Hypothalamus (tissue), 51 donors: ENCODE results near the gene THUMPD1.
"Not testable (repeated sequence)": the region's sequence is repeated elsewhere in the genome, so short reads cannot be mapped to it uniquely, and the experiment has no call there.

ENCODE experiments used
- DNase-seq, 51 donors: peaks; one replicate each; lab custom pipeline; 2025; lab: John Stamatoyannopoulos, UW

Gene THUMPD1, protein sequence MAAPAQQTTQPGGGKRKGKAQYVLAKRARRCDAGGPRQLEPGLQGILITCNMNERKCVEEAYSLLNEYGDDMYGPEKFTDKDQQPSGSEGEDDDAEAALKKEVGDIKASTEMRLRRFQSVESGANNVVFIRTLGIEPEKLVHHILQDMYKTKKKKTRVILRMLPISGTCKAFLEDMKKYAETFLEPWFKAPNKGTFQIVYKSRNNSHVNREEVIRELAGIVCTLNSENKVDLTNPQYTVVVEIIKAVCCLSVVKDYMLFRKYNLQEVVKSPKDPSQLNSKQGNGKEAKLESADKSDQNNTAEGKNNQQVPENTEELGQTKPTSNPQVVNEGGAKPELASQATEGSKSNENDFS

DNA sequence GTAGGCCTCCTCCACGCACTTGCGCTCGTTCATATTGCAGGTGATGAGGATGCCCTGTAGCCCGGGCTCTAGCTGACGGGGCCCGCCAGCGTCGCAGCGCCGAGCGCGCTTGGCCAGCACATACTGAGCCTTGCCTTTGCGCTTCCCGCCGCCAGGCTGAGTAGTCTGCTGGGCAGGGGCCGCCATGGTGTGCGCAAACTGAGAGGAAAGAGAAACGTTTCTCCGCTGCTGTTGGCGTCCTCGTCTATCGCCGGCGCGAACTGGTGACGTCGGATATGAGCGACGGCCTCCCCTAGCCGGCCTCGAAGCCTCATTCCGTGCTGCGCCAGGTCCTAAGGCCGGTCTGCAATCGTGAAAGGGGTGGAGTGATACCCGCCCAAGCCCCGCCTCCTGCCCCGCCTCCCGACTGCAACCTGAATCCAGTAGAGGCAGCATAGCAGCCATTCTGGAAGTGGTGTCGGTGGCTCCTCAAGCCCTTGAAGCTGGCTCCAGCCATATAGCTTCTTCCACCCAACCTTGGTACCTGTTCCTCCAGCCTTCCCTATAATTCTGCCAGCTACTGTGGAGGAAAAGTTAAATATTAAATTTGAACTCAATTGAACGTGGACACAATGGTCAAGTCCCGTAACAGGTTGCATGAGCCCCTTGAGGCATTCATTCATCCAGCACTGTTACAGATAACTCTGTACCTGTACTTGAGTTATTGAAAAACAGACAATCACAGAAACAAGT, at the start of gene THUMPD1:
THUMPD1 (minus strand) TSS at position 265 of the 732 bp plus-strand sequence; CDS start at position 186, 79 bp downstream.
- DNase-seq = peak; percentile 63 to 95 (median 89)

DNA sequence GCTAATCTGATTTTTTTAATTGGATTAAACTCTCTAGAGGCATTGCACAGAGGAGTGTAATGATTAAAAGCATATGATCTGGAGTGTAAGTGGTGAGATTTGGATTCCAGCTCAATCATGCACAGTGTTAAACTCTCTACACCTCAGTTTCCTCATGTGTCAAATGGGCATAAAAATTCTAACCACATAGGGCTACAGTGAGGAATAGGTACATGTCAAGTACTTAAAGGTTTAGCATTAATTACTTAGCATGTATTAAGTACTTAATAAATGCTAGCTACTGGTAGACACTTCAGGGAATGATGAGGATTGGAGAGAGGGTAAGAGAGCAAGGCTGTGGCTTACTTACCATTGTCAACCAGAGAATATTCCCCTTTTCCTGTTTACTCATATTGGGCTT, 47.5 kb upstream of the THUMPD1 start:
- no peak for DNase-seq

DNA sequence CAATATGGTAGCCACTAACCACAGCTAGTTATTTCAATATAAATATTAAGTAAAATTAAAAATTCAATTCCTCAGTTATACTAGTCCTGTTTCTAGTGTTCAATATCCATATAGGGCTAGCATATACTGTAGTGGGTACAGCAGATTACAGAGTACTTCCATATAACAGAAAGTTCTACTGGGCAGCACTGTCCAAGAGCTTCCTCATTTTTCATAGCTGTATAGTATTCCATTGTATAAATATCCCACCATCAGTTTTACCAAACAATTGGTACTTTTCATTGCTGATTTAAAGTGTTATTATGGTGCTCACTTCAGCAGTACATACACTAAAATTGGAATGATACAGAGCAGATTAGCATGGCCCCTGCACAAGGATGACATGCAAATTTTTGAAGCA, 42.6 kb upstream of the THUMPD1 start:
- DNase-seq = no peak

DNA sequence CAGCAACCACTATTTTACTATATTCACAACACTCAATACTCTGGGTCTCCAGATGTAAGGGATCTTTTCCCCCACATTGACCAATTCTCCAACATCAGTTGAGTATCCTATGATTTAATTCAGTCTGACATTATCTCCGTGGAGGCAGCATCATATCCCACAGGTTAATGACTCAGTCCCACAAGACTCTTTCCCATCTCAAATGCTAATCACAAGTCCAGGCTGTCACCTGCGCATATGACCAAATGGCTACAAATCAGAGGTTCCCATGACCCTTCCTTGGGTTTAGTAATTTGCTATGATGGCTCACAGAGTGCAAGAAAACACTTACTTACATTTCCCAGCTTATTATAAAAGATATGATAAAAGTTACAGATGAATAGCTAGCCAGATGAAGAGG, 40.9 kb upstream of the THUMPD1 start:
- DNase-seq = no peak

DNA sequence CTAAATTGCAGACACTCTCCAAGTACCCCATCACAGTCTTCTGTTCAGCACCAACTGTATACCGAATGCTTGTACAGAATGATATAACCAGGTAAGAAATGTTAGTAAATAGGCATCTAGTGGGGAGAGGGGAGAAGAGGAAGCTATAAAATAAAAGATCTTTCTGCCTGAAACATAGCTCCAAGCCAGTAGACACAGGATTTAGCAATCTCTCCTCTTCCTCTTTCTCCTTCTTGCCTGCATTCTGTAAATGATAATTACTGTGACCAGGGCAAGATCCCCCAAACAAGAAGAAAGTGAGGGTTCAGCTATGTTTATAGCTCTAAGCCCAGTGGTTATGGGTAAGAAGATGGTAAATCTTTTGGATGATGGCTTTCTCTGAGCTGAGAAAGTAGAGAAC, 40.1 kb upstream of the THUMPD1 start:
- DNase-seq = no peak

DNA sequence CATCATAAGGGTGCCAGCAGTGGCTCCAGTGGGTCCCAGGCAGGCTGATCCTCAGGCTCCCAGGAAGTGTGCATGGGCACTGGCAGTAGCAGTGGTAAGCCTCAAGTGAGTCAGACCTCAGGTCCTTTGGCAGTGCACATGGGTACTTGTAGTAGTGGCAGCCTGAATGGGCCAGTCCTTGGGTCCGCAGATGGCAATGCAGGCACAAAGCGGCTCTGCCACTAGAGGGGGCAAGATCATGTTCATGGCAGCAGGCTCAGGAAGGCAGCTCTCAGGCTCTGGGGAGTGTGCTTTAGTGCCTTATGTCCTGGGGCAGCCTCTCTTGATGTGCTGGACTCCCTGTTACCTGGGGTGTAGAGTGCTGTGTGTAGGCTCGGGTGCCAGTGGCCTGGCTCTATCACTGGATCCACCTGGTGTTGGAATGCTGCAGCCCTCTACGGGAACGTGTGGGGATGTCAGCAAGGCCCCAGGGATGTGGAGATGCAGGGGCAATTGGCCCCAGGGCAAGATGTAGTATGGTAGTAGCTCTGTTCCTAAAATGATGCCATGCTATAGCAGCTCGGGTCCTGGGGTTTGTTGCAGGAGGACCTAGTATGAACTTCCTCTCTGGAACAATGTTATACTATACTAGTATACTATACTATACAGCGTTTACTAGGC, 33.2 kb upstream of the THUMPD1 start:
- peak in 6 of 51 donors; percentile 1 to 11 (median 1) for DNase-seq

DNA sequence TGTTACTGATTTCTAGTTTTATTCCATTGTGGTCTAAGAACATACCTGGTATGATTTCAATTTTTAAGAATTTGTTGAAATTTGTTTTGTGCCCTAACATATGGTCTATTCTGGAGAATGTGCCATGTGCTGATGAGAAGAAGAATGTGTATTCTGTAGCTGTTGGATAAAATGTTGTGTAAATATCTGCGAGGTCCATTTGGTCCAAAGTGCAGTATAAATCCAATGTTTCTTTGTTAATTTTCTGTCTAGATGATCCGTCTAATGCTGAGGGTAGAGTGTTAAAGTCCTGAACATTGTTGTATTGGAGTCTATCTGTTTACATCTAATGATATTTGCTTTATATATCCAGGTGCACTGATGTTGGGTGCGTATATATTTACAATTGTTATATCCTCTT, 32.1 kb upstream of the THUMPD1 start:
- DNase-seq = no peak

DNA sequence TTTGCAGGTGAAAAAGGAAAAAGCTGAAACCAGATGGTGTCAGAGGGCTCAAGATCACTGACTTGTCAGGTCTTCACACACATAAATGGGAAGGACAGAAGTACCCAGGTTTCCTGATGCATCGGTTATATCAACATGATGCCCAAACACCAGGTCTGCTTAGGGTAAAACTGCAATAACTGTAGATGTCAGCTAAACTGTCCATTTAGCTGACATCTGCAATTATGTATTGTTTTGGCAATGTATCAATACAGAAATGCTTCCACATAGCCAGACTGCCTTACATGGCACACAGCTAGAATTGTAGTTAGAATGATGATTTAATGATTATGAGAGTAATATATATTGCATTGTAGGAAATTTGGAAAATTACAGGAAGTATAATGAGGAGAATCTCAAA, 27.2 kb upstream of the THUMPD1 start:
- DNase-seq = no peak

DNA sequence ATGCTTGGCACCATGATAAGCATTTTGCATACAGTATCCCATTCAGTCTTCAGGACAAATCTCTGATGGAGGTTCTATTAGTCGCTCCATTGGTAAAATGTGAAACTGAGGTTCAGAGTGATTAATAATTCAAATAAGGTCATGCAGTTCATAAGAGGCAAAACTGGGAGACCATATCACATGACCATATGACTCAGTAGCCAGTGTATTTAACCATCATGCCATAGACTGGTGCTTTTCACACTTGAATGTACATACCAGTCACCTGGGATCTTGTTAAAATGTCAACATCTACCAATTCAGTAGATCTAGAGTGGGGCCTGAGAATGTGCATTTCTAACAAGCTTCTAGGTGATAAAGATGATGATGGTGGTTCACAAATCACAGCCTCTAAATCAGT, 26.5 kb upstream of the THUMPD1 start:
- DNase-seq = no peak

DNA sequence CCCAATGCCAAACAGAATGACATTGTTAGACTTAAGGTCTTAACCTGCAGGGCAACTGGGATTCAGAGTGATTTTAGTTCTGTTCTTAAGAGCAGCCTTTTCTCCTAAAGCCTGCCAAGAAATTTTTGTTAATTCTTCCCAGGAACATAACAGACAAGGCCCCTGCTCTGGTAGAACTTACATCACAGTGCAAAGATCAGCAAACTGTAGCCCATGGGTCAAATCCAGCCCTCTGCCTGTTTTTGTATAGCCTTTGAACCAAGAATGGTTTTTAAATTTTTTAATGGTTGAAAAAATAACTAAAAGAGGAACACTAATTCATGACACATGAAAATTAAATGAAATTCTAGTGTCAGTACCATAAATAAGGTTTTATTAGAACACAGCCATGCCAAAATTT, 26.0 kb upstream of the THUMPD1 start:
- DNase-seq = no peak

DNA sequence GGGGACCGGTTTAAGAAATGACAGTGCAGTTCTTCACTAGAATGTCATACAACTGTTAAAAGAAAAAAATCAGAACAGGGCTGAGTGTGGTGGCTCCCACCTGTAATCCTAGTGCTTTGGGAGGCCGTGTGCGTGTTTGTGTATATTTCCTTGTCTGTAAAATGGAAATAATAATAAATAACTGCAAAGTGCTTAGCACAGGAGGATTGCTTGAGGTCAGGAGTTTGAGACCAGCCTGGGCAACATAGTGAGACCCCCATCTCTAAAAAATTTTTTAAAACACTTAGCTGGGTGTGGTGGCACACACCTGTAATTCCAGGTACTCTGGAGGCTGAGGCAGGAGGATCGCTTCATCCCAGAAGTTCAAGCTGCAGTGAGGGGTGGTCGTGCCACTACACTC, 24.7 kb upstream of the THUMPD1 start:
- DNase-seq = no peak

DNA sequence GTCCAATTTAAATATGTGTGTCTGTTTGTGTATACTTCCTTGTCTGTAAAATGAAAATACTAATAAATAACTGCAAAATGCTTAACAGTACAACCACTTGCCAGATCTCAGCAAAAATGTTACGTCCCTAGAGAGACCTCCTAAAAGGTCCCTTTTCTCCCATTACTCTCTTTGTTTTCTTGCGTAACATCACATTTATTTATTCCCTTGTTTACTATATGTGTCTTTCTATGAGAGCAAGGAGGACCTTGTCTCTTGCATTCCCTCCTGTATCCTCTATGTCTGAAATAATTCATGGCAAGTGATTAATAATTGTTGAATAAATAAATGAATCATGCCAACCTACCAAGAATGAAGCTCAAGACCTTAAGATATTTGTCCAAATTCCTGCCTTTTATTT, 24.1 kb upstream of the THUMPD1 start:
- no peak for DNase-seq

DNA sequence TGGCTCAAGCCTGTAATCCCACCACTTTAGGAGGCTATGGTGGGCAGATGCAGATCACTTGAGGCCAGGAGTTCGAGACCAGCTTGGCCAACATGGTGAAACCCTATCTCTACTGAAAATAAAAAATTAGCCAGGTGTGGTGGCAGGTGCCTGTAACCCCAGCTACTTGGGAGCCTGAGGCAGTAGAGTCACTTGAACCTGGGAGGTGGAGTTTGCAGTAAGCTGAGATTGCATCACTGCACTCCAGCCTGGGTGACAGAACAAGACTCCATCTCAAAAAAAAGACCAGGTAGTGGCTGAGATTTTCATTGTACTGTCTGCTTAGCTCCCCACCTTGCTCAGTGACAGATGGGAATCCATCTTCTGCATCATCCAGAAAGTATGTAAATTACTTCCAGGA, 22.8 kb upstream of the THUMPD1 start:
- DNase-seq = not testable (repeated sequence)

DNA sequence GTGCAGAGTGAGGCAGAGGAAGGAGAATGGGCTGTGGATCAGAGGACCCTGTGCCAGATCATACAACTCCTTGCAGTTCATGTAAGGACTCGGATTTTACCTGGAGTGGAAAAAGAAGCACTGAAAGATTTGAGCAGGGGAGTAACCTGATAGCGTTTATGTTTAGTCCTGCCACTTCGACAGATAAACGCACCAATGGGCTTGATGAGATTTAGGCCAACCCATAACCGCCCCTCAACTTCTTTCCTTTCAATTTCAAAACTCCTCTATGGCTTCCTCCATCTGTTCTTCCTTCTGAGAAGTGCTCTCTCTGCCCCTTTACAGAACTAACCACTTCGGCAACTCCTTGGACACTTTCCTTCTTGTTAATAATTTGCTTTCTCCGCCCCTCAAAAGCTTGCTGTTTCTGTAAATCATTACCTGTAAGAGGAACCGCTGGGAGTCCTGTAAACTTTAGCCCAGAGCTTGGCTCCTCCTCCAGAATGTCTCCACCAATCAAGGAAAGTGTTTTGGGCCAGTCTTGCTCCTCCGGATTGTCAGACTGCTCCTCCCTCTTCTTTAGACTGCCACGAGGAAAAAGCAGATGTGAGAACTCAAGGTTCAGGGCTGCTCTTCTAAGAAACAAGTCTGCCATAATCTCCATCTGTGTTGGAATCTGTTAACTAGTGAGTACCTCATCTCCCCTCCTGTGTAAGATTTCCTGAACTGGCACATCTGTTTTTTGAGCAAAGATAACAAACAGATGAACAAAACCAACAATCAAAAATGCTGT, 22.0 kb upstream of the THUMPD1 start, which contains the start of gene ACSM3:
ACSM3 (plus strand) TSS at position 554 of the 772 bp plus-strand sequence. CDS start 6,021 bp downstream, outside the sequence.
- DNase-seq = peak in 3 of 51 donors; percentile 3 to 7 (median 6)

DNA sequence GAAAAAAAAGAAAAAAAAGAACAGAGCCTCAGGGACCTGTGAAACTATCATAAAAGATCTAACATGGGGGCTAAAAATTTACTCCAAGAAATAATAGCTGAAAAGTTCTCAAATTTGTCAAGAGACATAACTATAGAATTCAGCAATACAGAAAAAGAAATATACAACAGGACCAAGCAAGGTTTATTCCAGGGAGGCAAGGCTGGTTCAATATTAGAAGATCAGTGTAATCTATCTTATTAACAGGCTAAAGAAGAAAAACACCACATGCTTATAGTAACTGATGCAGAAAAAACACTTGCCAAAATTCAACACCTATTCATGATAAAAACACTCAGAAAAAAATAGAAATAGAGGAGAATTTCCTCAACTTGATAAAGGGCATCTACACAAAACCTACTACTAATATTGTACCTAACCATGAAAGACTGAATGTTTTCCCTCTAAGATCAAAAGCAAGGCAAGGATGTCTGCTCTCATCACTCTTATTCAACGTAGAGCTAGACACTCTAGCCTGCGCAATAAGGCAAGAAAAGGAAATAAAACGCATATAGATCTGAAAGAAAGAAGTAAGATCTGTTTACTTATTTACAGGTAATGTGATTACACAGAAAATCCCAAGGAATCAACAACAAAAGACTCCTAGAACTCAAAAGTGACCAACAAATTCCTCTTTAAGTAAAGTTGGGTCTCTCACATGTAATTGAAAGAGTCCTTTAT, 20.9 kb upstream of the THUMPD1 start:
- no peak for DNase-seq

DNA sequence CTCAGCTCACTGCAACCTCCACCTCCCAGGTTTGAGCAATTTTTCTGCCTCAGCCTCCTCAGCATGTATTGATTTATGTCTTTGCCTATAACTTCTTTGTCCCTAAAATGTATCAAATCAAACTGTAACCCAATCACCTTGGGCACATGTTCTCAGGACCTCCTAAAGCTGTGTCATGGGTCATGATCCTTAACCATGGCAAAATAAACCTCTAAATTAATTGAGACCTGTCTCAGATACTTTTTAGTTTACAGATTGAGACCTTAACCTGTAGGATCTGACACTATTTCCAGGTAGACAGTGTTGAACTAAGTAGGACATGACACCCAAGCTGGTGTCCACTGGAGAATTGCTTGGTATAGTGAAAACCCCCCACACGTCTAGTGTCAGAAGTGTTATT, 19.6 kb upstream of the THUMPD1 start:
- no peak for DNase-seq

DNA sequence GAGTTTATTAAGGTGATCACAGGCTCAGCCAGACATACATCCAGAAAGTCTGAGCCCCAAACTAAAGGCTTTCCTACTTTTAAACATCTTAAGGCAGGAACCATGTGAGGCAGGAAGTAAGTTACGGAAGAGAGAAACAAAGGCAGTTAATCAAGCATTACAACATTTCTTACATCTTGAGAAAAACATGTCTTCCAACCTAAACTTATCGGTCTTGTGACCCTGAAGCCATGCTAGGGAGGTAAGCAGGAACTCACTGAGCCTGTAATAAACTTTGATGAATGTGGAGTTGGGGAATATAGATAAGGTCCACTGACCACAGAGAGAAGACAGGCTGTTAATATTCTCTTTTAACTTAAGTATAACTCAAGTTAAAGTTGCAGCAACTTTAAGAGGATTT, 18.7 kb upstream of the THUMPD1 start:
- no peak for DNase-seq

DNA sequence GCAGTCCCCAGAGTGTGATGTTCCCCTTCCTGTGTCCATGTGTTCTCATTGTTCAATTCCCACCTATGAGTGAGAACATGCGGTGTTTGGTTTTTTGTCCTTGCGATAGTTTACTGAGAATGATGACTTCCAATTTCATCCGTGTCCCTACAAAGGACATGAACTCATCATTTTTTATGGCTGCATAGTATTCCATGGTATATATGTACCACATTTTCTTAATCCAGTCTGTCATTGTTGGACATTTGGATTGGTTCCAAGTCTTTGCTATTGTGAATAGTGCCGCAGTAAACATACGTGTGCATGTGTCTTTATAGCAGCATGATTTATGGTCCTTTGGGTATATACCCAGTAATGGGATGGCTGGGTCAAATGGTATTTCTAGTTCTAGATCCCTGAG, 14.2 kb upstream of the THUMPD1 start:
- DNase-seq = not testable (repeated sequence)

DNA sequence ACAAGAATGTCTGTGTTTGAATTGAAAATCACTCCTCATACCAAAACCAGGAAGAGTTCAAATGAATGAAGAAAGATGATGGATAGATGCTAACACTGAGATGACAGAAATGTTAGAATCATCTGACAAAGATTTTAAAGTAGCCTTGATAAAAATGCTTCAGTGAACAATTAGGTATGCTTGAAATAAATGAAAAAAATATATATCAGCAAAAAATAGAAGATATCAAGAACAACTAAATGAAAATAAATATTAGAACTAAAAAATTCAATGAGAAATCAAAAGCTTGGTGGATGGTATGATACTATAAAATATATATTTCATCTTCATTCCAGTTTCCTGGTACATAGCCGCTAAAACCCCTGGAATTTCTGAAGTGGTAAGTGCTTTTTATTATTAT, 13.6 kb upstream of the THUMPD1 start:
- DNase-seq = no peak

DNA sequence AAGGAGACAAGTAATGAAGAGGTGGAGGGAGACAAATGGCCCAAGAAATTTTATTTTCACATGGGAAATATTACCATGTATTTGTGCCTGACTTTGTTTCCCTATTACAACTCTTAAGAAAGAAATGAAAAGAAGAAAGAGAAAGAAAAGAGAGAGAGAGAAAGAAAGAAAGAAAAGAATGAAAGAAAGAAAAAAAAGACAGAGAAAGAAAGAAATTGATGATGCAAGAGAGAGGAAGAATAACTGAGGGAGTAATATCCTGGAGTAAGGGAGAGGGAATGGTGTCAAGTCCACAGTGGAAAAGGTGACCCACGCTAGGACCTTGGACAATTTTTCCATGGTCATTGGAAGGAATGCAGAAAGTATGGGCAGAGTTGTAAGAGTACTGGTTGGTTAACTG, 12.1 kb upstream of the THUMPD1 start:
- no peak for DNase-seq
